ENCODE results near the gene PI4K2B.
"Not testable (repeated sequence)": the region's sequence is repeated elsewhere in the genome, so short reads cannot be mapped to it uniquely, and the experiment has no call there.

PI4K2B gene

DNA sequence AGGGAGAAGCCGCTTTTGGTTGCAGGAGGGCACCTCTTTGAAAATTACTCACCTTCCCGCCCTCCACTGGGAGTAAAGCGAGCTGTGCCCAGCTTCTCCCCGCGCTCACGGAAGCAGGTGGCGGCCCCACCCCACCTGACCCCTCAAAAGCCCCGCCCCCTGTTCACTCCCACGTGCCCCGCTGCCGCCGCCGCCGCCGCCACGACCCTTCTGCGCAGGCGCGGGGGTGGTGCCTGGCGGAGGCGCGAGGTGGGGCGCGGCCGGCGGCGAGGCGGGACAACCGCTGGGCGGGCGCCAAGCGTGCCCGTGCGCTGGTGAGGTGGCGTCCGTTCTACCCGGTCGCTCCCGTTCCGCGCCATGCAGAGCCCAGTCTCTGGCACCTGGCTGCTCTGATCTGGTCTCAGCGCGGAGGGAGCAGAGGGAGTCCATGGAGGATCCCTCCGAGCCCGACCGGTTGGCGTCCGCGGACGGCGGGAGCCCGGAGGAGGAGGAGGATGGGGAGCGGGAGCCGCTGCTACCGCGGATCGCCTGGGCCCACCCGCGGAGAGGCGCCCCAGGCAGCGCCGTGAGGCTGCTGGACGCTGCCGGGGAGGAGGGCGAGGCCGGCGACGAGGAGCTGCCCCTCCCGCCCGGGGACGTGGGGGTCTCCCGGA, at the start of gene PI4K2B:
PI4K2B (plus strand) TSS at position 297 of the 653 bp plus-strand sequence; CDS start at position 428, 131 bp downstream.
- peak; percentile 90 for DNase-seq (ENCODE audit: low spot score)

DNA sequence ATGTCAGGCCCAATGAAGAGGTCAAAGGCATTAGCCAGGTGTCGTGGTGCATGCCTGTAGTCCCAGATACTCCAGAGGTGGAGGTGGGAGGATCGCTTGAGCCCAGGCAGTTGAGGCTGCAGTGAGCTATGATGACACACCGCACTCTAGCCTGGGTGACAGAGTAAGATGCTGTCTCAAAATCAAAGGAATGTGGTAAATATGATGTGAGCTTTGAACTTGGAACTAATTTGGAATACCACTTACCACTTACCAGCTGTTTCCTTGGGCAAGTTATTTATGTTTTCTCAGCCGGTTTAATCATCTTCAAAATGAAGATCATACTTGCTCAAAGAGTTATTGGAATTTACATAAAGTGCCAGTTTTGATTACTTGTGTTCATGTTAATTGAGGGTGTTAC, 49.8 kb upstream of the PI4K2B start:
- no peak for DNase-seq (ENCODE audit: low spot score)

DNA sequence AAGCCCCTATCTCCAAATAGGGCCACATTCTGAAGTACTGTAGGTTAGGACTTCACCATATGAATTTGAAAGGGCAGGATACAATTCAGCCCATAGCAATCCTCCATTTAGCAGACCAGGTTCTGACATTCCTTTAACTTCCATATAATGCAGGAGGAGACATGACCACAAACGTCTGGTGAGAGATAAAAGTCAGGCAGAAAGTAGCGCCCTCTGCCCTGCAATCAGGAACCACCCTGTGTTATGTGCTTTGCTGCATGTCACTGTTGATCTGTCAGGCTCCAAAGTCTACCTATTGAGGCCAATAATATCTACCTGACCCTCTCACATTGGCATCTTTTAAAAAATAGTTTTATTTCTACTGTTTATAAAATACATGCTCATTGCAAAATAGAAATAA, 43.4 kb upstream of the PI4K2B start:
- DNase-seq (ENCODE audit: low spot score) = no peak

DNA sequence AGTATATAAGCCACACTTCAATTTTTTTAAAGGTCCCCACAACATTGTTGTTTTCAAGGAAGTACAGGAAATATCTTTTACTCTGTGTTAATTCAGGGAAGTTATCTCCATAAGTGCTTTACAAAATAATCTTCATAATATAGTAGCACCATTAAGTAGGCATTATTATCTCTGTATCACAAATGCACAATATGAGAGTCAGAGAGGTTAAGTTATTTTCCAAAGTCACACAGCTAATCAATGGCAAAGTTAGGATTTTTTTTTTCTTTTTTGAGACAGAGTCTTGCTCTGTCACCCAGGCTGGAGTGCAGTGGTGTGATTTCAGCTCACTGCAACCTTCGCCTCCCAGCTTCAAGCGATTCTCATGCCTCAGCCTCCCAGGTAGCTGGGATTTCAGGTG, 35.1 kb upstream of the PI4K2B start:
- no peak for DNase-seq (ENCODE audit: low spot score)

DNA sequence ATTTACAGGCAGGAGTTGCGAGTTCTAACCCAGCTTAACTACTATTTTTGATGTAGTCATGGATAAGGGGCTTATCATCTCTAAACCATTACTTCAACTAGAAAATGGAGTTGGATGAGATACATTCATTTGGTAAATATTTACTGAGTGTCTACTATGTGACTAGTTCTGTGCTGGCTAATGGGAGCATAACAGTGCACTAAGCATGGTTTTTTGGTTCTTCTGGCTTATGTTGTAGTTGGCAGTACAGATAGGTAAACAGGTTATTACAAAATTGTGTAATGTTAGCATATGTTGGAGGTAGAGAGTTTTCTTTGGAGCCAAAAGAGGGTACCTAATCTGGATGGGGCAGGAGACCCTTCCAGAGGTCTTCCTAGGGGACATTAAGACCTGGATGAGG, 25.8 kb upstream of the PI4K2B start:
- DNase-seq (ENCODE audit: low spot score) = no peak

DNA sequence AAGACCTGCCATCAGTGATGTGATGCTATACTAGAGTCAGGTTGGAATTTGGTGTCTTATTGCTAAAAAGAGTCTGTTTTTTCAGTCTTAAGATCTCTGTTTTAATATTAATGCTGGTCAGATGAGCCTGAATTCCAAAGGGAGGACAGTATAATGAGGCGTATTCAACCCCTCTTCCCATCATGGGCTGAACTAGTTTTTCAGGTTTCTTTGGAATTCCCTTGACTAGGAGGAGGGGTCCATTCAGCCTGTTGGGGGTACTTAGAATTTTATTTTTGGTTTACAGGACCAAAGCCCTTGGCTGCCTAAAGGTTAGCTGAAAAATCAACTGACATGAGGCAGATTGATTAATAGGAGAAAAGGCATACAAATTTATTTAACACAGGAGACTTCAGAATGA, 24.1 kb upstream of the PI4K2B start:
- DNase-seq (ENCODE audit: low spot score) = no peak

DNA sequence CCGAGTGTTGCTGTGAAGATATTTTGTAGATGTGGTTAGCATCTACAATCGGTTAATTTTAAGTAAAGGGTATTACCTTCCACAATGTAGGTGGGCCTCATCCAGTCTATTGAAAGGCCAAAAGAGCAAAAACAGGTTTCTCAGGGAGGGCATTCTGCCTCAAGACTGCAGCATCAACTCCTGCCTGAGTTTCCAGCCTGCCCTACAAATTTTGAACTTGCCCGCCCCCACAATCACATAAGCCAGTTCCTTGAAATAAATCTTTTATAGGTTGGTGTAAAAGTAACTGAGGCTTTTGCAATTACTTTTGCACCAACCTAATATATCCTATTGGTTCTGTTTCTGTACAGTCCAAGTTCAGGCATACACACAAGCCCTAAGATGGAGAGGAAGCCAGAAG, 22.1 kb upstream of the PI4K2B start:
- no peak for DNase-seq (ENCODE audit: low spot score)

DNA sequence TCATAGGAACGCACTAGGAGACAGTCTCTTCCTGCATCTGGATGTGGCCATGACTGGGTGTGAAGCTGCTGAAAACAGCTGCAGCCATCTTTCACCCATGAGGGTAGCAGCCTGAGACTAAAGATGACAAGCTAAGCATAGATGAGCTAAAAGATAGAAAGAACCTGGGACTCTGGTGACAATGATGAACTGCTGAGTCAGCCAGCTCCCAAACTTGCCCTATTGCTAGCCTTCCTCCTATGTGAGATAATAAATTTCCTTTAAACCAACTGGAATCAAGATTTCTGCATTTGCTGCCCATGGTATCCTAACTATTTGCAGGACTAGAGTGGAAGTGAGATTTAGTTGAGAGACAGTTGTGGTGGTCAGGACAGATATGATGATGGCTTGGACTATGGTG, 21.0 kb upstream of the PI4K2B start:
- DNase-seq (ENCODE audit: low spot score) = no peak

DNA sequence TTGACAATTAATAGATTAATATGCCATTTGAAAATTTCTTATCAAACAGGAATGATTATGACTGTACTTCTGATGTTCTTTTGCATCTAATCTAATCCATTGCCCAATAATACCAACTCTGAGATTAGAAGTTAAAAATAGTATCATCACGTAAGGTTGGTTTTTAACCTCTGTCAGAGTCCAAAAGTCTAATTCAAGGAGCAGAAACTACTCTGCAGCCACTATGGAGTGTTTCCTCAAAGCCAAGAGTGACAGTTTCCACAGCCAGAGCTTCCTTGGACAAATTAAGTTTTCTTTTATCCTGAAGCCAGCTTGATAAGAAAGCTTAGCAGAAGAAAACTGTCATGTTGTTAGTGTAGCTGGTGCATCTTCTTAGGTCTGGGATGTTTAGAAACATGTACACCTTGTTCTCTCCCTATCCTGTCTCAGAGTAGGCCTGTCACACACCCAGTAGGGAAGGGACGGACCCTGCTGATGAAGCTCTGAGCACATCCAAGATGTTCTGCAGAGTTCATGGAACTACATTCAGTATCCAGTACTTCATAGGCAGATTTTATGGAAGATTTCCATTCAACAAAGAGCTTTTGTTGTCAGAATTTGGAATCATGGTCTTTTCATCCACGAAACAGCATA, 20.4 kb upstream of the PI4K2B start:
- no peak for DNase-seq (ENCODE audit: low spot score)

DNA sequence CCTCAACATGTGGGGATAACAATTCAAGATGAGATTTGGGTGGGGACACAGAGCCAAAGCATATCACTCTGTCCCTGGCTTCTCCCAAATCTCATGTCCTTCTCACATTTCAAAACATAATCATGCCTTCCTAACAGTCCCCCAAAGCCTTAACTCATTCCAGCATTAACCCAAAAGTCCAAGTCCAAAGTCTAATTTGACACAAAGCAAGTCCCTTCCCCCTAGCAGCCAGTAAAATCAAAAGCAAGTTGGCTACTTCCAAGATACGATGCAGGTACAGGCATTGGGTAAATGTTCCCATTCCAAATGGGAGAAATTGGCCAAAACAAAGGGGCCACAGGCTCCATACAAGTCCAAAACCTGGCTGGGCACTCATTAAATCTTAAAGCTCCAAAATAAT, 19.1 kb upstream of the PI4K2B start:
- not testable (repeated sequence) for DNase-seq (ENCODE audit: low spot score)

DNA sequence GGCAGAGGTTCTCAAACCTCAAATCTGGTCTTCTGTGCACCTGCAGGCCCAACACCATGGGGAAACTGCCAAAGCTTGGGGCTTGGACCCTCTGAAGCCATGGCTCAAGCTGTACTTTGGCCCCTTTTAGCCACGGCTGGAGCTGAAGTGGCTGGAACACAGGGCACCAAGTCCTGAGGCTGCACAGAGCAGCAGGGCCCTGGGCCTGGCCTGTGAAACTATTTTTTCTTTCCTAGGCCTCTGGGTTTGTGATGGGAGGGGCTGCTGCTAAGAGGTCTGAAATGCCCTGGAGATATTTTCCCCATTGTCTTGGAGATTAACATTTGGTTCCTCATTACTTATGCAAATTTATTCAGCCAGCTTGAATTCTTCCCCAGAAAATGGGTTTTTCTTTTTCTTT, 18.3 kb upstream of the PI4K2B start:
- no peak for DNase-seq (ENCODE audit: low spot score)

DNA sequence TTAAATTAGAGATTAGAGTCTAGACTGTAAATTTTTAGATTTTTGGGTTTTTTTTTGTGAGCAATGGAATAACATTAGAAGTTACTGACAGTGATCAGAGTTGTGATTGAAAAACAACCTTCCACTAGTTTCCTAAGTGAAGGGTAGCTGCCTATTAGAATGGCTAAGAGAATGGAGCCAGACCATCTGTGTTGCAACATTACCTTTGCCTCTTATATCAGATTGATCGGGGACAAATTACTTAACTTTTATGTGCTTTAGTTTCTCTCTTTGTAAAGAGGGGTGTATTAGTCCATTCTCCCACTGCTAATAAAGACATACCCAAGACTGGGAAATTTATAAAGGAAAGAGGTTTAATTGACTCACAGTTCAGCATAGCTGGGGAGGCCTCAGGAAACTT, 12.5 kb upstream of the PI4K2B start:
- DNase-seq (ENCODE audit: low spot score) = no peak

DNA sequence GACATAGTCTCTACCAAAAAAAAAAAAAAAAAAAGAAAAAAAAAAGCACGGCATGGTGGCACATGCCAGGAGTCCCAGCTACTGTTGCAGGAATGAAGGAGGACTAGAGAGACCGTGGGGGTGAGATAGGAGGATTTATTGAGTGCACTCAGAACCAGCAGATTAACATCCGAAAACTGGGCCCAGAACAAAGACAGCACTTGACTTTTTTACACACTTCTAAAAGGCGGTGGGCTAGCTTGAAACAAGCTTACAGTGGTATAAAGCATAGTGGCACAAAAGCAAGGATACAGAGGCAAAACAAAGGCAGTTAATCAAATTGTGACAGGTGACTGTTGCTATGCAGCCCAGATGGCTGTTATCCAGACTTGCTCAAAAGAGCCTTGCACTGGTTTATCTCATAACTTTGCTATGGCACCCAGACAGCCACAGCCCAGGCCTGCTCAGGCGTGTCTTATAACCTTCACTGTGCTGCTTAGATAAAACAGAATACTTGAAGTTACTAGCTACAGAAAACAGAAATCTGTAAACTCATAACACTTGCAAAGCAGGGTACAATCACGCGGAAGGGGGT, 9.9 kb upstream of the PI4K2B start:
- no peak for DNase-seq (ENCODE audit: low spot score)

DNA sequence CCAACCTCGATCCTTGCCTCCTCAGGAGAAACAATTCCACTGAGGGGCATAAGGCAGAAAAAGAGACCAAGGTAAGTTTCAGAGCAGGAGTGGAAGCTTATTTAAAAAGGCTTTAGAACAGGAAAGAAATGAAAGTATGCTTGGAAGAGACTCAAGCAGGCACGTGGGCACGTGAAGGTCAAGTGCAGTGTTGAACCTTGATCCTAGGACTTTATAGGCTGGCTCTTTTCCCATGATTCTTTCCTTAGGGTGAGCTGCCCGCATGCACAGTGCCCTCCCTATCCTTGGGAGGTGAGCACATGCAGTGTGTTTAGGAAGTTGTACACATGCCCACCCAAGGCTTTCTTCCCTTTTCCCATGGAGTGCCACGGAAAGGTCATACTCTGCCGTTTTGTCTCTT, 4.0 kb upstream of the PI4K2B start:
- DNase-seq (ENCODE audit: low spot score) = no peak

DNA sequence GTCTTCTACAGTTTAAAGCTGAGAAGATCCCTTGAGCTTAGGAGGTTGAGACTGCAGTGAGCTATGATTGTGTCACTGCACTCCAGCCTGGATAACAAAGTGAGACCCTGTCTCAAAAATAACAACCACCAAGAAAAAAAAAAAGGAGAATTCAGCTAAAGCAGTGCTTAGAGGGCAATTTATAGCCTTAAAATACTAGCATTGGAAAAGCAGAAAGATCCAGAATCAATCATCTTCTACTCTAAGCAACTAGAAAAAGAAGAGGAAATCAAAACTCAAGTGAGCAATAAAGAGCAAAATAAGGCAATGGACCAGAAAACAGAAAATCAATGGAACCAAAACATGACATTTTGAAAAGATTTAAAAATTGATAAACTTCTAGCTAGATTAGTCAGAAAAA, 639 bp upstream of the PI4K2B start:
- no peak for DNase-seq (ENCODE audit: low spot score)

DNA sequence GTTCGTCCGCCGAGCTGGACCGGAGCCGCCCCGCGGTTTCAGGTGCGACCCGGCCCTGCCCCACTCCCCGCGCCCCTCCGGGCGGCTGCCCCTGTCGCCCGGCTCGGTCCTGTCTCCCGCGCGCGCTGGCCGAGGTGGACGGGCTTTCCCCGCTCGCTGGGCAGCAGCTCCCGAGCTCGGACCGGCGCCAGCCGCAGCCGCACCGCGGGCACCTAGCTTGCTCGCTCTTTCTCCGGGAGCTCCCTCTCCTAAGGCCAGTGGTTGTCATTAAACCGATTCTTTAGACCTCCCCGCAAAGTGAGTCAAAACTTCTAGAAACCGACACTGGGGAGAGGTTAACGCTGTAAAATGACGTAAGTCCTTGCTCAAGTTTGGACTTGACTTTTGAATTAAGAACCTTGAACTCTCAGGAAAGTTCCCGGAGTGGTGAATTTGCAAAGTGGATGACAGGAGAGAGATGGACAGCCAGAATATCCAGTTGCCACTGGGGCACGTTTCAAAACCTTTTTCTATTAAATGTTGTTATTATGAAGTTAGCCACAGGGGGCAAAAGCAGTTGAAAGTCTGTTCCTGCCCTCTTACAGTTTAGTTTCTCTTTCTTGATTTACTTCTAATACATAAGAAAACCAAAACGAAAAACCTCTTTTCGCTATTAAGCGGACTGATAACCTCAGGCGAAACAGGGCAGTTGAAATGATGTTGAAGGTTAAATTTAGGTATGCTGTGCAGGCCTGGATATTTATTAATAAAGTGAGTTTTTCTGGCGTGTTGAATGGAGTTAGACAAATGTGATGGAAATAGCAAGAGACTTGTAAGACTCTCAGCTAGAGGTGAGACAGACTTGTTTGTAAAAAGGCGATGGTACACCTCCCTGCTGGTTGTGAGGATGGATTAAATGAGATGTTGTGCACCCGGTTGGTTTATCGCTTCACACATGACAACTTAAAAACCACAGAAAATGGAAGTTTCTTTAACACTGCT, 847 bp downstream of the PI4K2B start:
- peak; percentile 81 for DNase-seq (ENCODE audit: low spot score)

DNA sequence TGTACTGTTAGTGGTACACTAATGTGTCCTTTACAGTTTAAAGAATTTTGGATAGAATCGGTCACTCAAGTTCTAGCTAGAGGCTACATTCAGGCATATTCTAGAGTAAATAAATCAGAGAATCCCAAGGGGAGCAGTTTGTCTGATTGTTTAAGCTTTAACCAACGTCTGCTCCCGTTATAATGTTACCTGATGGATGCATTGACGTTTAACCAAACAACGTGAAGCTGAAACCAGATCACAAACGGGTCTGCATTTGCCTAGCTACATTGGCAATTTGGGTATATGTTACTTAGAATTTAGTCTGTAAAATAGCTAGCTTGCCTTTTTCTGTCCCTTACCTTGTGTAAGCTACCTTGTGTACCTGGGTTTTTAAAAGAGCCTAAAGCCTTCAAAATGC, 1.6 kb downstream of the PI4K2B start:
- no peak for DNase-seq (ENCODE audit: low spot score)

DNA sequence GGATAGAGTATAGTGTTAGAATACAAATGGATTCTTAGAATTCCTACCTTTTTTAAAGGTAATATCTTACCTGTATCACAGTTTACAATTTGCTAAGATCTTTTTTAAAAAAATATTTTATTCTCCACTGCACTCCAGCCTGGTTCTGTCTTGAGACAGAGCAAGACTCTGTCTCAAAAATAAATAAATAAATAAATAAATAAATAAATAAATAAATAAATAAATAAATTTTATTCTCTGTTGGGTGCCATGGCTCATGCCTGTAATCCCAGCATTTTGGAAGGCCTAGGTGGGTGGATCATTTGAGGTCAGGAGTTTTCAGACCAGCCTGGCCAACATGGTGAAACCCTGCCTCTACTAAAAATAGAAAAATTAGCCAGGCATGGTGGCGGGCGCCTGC, 2.2 kb downstream of the PI4K2B start:
- not testable (repeated sequence) for DNase-seq (ENCODE audit: low spot score)

DNA sequence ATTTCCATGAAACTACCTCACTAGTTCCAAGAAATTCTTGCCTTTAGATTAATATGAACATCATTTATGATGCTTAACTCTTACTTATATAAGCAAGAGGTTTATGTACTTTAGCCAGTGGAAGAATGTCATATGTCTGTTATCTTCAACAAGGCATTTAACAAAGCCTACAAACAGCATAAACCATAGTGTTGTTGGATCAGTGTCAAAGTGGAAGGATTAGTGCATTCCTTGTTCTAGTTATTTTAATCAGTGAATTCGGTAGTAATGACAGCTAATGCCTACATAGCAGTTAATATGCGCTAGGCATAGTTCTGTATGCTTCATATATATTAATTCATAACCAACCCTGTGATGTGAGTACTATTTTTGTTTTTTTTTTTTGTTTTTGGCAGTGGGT, 3.1 kb downstream of the PI4K2B start:
- DNase-seq (ENCODE audit: low spot score) = no peak

DNA sequence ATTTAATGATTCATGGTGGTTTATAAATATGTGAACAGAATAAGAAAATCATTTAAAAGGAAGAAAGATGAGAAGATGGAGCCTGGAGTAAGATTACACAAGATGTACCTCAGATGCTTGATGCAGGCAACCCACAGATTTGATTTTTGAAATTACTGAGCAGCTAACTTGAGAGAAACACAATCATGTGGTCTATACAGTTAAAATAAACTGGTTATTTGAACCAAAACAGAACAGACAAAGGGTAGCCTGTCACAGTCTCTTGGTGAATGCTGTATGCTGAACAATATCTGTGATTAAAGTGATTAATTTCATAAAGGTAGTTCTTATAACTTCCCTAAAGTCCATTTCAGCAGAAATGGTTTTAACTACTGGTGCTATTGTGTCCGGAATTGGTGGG, 4.2 kb downstream of the PI4K2B start:
- DNase-seq (ENCODE audit: low spot score) = no peak

DNA sequence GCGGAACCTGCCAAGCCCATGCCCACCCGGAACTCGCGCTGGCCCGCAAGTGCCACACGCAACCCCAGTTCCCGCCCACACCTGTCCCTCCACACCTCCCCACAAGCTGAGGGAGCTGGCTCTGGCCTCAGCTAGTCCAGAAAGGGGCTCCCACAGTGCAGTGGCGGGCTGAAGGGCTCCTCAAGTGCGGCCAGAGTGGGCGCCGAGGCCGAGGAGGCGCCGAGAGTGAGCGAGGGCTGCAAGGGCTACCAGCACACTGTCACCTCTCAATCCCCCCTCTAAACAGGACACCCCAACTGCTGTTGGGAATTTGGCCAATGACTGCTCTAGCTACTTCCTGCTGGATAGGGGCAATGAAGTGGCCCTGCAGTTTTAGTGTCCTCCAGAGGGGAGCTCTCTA, 5.7 kb downstream of the PI4K2B start:
- DNase-seq (ENCODE audit: low spot score) = not testable (repeated sequence)

DNA sequence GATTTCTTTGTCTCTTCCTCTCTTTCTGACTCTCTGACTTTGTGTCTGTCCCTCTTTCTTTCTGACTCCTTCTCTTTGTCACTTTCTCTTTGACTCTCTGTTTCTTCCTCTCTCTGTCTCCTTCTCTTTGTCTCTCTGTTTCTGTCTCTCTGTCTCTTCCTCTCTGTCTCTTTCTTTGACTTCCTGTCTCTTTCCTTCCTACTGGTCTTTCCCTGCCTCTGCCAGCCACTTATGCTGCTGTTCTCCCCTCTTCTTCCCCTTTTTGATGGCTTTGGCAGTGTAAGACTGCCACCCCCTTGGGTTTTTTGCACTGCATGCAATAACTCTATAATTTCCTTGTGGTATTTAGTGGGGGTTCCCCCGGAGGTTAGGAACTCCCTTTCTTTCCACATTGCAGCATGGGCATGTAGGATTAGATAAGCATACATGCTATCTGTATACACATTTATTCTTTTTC, 6.9 kb downstream of the PI4K2B start:
- DNase-seq (ENCODE audit: low spot score) = not testable (repeated sequence)

All from HuH-7.5 (cell line).